HG02798 (cell line): ENCODE data around the gene SMG6.

ENCODE experiments used
- ATAC-seq: cut with Tn5 transposase; IDR thresholded peaks from one replicate; pipeline ENCODE4 v1.9.1; 2021; ENCODE audit warnings: mild to moderate bottlenecking; ENCODE audit not compliant: unreplicated experiment, poor library complexity

SMG6 gene

GRCh38 chr17:2122641-2123302 lies 180.8 kb downstream of the SMG6 start:
- ATAC-seq = no peak

DNA sequence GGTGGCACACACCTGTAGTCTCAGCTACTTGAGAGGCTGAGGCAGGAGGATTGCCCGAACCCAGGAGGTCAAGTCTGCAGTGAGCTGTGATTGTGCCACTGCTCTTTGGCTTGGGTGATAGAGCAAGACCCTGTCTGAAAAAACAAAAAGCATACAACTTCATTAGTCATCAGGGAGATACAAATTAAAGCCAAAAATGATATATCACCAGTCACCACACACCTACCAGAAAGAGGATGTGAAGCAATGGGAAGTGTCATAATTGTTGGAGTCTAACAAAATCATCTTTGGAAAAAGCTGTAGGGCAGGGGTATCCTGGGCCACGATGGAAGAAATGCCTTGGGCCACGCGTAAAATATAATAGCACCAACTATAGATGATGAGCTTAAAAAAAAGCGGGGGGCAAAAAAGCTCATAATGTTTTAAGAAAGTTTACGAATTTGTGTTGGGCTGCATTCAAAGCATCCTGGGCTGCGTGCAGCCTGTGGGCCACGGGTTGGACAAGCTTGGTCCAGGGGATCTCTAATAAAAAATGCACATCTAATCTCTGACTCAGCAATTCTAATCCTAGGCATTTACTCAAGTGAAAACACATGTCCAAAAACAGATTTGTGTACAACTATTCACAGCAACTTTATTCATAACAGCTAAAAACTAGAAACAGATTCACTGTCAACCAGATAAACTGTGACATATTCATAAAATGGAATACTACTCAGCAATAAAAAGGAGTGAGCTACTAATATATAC lies 182.8 kb downstream of the SMG6 start:
- ATAC-seq = no peak

GRCh38 chr17:2113279-2113622 lies 190.3 kb downstream of the SMG6 start:
- ATAC-seq = no peak

- ATAC-seq = no peak
Measured at GRCh38 chr17:2111691-2112090, 191.9 kb downstream of the SMG6 start.

DNA sequence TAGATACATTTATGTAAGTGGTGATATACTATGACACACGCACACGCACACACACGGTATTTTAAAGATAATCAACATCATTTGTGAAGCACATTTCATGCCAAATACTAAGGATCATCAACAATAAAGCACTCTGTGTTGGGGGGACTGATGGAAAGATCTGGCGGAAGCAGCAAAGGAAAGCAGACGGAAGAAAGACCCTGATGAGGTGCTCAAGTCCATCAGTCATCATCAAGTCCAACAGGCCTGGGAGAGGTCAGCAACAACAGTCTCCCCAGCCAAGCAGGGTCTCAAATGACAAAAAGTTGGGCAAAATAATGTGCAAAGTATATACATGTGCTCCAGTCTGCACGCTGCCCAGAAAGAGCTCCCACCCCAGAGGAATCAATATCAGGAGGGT lies 193.1 kb downstream of the SMG6 start:
- ATAC-seq = no peak

GRCh38 chr17:2108170-2108569 lies 195.4 kb downstream of the SMG6 start:
- ATAC-seq = no peak

DNA sequence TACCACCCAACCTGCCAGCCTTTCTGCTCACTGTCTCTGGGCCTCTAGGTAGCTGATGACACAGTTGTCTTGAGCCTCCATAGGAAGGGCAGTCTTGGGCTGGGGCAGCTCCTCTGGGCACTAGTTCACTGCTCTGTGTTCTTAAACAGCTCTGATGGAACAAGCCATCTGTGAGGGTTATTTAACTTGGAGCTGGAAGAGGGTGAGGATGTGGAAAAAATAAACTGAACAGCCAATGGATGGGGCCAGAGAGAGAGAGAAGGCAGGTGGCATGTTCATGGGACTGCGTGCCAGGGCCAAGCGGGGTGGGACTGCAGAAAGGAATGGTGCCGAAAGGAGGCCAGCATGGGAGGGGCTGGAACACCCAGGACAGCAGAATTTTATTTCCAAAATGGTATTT lies 196.1 kb downstream of the SMG6 start:
- no peak for ATAC-seq

GRCh38 chr17:2107050-2107449 lies 196.5 kb downstream of the SMG6 start:
- ATAC-seq = no peak

- no peak for ATAC-seq
Measured at GRCh38 chr17:2106308-2106955, 197.2 kb downstream of the SMG6 start.

- ATAC-seq = no peak
Measured at GRCh38 chr17:2105663-2106062, 197.9 kb downstream of the SMG6 start.

DNA sequence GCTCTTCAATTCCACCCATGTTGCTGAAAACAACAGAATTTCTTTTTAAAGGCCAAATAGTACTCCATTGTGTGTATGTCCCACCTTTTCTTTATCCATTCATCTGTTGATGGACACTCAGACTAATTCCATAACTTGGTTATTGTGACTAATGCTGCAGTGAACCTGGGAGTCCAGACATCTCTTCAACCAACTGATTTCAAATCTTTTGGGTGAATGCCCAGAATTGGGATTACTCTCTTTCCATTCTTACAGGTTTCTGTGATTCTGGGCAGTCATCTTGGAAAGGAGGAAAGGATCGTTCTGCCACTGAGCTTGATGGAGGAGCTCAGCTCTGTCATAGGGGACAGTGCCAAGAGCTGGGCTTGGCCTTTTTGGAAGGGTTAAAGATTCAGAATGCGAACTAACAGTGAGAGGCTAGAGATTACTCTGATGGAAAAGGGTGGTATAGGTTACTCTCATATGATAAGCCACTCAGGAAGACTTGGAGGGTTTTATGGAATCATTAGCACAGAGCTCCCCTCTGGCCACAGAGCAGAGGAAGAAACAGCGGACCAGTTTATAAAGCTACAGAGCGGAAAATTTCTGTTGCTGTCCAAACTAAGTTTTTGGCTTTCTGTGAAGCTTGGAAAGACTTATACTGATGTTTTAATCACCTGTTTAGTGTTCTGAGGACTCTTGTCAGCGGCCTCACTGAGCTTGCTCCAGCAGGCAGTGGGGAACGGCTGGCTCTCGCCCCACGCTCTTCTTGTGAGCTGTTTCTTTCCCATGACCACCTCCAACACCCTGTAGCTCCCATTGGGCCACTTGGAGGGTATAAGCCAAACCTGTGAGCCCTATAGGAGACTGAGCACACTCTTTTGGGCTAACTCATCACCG lies 200.4 kb downstream of the SMG6 start:
- ATAC-seq = no peak

DNA sequence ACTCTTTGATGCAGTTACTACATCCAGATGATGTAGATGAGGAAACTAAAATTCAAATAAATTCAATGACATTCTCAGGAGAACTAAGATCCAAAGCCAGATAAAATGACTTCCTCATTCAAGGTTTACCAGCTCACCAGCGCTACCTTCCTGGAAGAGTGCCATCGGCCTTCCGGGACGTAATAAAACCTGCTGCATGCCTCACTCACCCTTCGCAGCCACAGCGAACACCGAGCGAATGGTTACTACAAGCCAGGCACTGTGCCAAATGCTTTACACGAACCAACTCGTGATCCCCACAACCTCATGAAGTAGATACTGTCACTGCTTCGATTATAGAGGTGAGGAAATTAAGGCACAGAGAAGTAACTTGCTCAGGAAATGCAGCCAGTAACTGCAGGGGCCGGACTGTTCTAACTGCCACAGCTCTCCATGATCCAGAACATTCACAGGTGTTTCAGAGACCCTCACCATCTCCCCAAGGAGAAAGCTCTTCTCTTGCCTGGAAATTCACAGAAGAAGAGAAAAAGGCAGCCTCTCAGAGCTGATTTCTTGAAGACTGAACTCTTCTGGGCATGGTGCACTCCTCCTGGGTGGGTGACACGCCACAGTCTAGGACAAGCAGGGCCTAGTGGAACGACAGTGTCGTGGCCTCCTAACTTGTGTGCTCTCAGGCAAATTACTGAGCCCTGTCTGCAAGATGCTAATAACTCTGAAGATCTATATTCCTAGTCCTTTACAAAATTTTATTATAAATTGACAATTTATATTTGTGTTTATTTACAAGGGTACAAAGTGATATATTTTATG lies 201.9 kb downstream of the SMG6 start:
- no peak for ATAC-seq

GRCh38 chr17:2095536-2095910 lies 208.1 kb downstream of the SMG6 start:
- ATAC-seq = no peak

DNA sequence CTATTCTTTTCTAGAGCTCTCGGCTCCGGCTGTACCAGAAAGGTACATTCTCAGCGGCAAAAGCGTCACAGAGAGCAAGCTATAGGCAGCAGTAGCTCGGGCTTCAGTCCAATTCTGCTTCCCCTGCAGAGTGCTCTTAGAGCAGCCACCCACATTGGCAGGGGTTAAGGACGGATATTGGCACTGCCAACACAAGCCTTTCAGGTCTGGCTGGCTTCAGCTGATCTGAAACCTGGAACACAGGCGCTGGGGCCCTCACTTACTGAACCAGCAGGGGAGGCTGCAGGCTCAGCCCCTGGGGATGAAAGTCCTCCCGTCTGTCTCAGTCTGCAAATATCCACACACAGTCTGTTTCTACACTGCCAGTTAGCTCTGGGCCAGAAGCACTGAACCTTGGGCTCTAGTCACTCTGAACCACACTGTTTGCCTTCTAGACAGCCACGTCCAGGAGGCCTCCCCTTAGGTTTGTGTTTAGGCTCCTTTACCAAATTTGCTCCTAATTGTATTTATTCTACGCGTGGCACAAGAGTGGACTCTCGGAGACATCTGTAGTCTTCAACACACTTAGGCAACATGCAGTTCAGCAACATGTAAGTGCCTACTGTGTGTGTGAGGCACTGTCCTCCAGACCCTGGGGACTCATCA lies 208.6 kb downstream of the SMG6 start:
- ATAC-seq = no peak

GRCh38 chr17:2093349-2093748 lies 210.2 kb downstream of the SMG6 start:
- ATAC-seq = no peak

- no peak for ATAC-seq
Measured at GRCh38 chr17:2092253-2092652, 211.3 kb downstream of the SMG6 start.

DNA sequence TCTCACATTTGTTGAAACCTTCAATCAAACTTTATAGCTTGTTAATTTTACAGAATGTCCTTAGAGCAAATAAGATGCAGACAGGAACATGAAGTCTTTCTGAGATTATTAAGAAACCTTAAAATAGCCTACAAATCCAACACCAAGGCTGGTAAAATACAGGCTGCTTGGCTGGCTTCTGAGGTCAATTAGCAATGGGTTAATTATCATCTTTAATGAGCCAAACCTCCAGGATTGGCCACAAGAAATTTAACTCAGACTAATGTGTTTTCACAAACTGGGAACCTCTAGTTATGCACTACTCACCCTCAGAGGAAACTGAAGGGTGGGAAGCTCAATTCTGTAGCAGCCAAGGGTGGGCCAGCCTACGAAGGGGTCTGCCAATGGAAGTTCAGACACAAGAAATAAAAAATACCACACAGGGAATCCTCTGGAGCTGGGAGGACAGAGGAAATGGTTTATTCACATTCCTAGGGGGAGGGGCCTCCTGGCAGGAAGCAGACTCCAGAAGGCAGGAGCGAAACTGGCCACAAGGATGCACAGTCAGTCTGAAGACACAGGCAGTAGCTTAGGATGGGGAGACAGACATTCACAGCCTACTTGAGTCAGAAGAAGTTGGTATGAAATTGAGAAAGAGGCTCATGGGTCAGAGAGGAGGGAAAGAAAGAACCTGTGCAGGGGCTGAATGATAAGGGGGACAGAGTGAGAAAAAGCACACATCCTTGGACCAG lies 212.6 kb downstream of the SMG6 start:
- ATAC-seq = no peak

GRCh38 chr17:2090210-2090641 lies 213.4 kb downstream of the SMG6 start:
- ATAC-seq = no peak

DNA sequence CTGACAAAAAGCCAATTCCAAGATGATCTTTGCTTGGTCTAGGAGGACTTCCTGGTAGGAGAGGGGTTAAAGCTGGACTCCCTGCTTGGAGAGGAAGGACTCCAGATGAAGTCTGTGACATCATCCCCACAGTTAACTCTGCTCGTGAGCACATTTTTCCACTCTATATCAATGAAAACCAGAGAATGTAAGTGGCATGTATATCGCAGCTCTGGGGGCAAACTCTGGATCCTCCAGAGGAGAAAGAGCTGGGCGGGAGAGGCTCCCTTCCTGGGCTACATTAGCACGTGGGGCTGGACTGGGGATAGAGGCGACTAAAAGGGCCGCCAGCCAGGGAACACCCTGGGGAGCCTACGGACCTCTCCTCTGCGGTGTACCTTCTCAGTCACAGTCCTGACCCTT lies 214.6 kb downstream of the SMG6 start:
- peak; percentile 17 for ATAC-seq
